HL-60 (cell line): ENCODE results near the gene VDAC2.

Experiments used
- POLR2AphosphoS5 ChIP-seq: IDR thresholded peaks from 2 replicates; pipeline ENCODE4 v1.6.1; 2012; ENCODE audit warnings: low read depth
- TF ChIP-seq, protein P1 (sequence below): IDR thresholded peaks from one replicate; pipeline ENCODE4 v1.5.1; 2011; ENCODE audit warnings: low read length, control low read depth, inconsistent platforms; ENCODE audit not compliant: insufficient read depth

DNA sequence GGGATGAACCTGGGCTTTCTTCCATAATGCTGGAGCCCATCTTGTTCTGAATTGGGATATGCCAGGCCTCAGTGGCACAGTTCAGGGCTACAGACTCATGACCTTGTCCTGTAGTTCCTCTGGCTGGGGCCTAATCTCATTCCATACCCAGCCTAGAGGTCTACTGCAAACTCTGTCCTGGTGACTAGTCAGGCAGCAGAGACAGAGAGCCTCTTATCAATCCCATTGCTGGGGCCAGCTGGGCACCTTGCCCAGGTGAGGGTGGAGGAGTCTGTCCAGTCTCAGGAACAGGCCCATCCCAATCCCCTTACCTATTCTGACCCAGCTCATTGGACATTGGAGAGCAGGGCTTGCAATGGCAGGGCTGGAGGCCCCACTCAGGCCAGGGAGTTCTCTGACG lies 53.2 kb downstream of the VDAC2 start:
- no peak for TF ChIP-seq POLR2AphosphoS5
- TF ChIP-seq, protein P1, sequence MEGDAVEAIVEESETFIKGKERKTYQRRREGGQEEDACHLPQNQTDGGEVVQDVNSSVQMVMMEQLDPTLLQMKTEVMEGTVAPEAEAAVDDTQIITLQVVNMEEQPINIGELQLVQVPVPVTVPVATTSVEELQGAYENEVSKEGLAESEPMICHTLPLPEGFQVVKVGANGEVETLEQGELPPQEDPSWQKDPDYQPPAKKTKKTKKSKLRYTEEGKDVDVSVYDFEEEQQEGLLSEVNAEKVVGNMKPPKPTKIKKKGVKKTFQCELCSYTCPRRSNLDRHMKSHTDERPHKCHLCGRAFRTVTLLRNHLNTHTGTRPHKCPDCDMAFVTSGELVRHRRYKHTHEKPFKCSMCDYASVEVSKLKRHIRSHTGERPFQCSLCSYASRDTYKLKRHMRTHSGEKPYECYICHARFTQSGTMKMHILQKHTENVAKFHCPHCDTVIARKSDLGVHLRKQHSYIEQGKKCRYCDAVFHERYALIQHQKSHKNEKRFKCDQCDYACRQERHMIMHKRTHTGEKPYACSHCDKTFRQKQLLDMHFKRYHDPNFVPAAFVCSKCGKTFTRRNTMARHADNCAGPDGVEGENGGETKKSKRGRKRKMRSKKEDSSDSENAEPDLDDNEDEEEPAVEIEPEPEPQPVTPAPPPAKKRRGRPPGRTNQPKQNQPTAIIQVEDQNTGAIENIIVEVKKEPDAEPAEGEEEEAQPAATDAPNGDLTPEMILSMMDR, result no peak
